Vagina (tissue), 2 donors: Measurements from ENCODE around the gene NIFK. TPM values are rescaled to one million over a fixed set of nuclear protein-coding genes. Genes with fewer than 3 reads are reported as not detected.
"Not testable (repeated sequence)": the region's sequence is repeated elsewhere in the genome, so short reads cannot be mapped to it uniquely, and the experiment has no call there.

Source experiments
- DNase-seq, 2 donors: peaks; one replicate each; pipeline ENCODE4 v3.0.0-alpha.2; 2017; ENCODE audit errors: extremely low spot score in 2 of 2
- H3K27ac ChIP-seq: fragments of 200-600 bp; sonication (generic); one replicate; pipeline ENCODE4 v1.5.1; 2019
- H3K27me3 ChIP-seq: fragments of 200-600 bp; sonication (generic); one replicate; pipeline ENCODE4 v1.5.1; 2019
- H3K36me3 ChIP-seq, 2 donors: fragments of 200-600 bp; sonication (generic); one replicate each; pipeline ENCODE4 v1.5.1; 2017 to 2019
- H3K4me1 ChIP-seq: fragments of 200-600 bp; sonication (generic); one replicate; pipeline ENCODE4 v1.5.1; 2019
- H3K4me3 ChIP-seq, 2 donors: fragments of 200-600 bp; sonication (generic); 1 replicate in 1 of 2; 2 replicates in 1 of 2; pipeline ENCODE4 v1.5.1; 2016 to 2019
- H3K9me3 ChIP-seq: fragments of 200-600 bp; sonication (generic); one replicate; pipeline ENCODE4 v1.5.1; 2019
- POLR2A ChIP-seq, 2 donors: fragments of 450-650 bp; IDR thresholded peaks; one replicate each; pipeline ENCODE4 v1.6.1; 2017; ENCODE audit warnings: antibody characterized with exemption in 2 of 2, mild to moderate bottlenecking in 2 of 2, moderate library complexity in 2 of 2
- POLR2AphosphoS5 ChIP-seq, 2 donors: sonication (generic); formaldehyde crosslinking; IDR thresholded peaks; one replicate each; pipeline ENCODE4 v1.9.0; 2017; ENCODE audit warnings: antibody characterized with exemption in 2 of 2, mild to moderate bottlenecking in 2 of 2, low read depth in 1 of 2; ENCODE audit not compliant: insufficient read depth in 1 of 2
- intact Hi-C: fragments of 100-400 bp; cut with DNase I; formaldehyde crosslinking; loops from one replicate; pipeline ENCODE4 v1.15.1; 2023
- total RNA-seq: library from RNA; depleted of rRNA; stranded (reverse); fragments of >200 nt; gene quantifications from one replicate; pipeline ENCODE4 v1.2.3, GENCODE V29; 2016
- TF ChIP-seq, protein P1 (sequence below), 3 experiments: fragments of 450-650 bp in 2 of 3; fragments of 200-600 bp in 1 of 3; sonication (generic) in 1 of 3; IDR thresholded peaks; one replicate each; pipeline ENCODE4 v1.5.1; 2017 to 2019; ENCODE audit warnings: antibody characterized with exemption in 3 of 3, mild to moderate bottlenecking in 2 of 3, moderate library complexity in 2 of 3

NIFK gene
- total RNA-seq, 1 donor from 2014 or later: 33.1 TPM

DNA sequence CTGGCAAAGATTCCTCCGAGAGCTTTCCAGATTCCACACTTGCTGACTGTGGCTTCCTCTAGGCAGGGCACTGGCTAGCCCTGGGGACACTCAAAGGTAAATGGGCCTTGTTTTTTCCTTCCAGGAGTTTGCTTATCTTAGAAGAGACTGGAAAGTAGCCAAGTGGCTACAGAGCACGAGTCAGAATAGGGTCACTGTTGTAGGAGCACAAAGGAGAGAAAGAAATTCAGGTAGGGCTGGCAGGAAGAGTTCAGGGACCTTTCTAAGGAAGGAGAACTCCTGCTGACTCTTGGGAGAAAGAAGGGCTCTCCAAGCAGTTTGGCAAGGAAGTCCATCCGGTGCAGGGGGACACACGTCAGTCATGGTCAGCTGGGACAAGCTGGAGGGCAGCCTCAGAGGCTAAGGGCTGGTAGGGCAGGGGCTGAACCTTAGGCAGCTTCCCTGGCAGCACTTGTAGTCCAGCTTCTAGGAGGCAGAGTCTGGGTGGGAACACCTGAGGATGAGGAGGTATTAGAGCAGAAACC lies 39.5 kb downstream of the NIFK start:
- Histone ChIP-seq H3K4me1 (peaks cover 14% of the 10 kb centered on the region), H3K27ac (no peak overlapping the region)
- no peak for TF ChIP-seq POLR2A (IDR thresholded peaks at IDR 0.05)
- TF ChIP-seq, protein P1, sequence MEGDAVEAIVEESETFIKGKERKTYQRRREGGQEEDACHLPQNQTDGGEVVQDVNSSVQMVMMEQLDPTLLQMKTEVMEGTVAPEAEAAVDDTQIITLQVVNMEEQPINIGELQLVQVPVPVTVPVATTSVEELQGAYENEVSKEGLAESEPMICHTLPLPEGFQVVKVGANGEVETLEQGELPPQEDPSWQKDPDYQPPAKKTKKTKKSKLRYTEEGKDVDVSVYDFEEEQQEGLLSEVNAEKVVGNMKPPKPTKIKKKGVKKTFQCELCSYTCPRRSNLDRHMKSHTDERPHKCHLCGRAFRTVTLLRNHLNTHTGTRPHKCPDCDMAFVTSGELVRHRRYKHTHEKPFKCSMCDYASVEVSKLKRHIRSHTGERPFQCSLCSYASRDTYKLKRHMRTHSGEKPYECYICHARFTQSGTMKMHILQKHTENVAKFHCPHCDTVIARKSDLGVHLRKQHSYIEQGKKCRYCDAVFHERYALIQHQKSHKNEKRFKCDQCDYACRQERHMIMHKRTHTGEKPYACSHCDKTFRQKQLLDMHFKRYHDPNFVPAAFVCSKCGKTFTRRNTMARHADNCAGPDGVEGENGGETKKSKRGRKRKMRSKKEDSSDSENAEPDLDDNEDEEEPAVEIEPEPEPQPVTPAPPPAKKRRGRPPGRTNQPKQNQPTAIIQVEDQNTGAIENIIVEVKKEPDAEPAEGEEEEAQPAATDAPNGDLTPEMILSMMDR (IDR thresholded peaks at IDR 0.05): no peak
- TF ChIP-seq POLR2AphosphoS5 (IDR thresholded peaks at IDR 0.05; ENCODE audit: insufficient read depth in 1 of 2, low read depth in 1 of 2): no peak

GRCh38 chr2:121696410-121696930 lies 40.2 kb downstream of the NIFK start:
- no peak for DNase-seq
- TF ChIP-seq POLR2AphosphoS5 (IDR thresholded peaks at IDR 0.05; ENCODE audit: insufficient read depth in 1 of 2, low read depth in 1 of 2): no peak
- TF ChIP-seq, protein P1 (IDR thresholded peaks at IDR 0.05): no peak
- intact Hi-C loops: no loop called here
- no peaks in the 10 kb centered on the region for H3K9me3 ChIP-seq
- H3K4me1 ChIP-seq: peaks cover 14% of the 10 kb centered on the region
- H3K36me3 ChIP-seq: no peaks in the 10 kb centered on the region
- H3K27ac ChIP-seq: no peak overlapping the region
- no peak overlapping the region for H3K4me3 ChIP-seq
- H3K27me3 ChIP-seq: no peaks in the 10 kb centered on the region

More for the DNA sequence above, 39.5 kb downstream of the NIFK start:
- Histone ChIP-seq H3K9me3 (no peaks in the 10 kb centered on the region), H3K4me3 (no peak overlapping the region), H3K36me3 (no peaks in the 10 kb centered on the region), H3K27me3 (no peaks in the 10 kb centered on the region)
- no peak for DNase-seq
- intact Hi-C loops: no loop called here

DNA sequence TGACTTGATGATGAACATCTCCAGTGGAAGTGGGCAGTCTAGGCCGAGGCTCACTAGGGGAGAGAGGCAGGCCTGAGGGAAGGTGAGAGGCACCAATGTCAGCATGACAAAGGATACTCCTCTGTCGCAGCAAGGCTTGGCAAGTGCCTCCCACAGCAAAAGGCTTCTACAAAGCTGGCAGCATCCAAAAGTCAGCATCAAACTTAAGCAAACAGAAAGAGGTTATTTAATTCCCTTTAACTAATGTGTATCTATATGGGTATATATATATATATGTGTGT lies 41.6 kb downstream of the NIFK start:
- Histone ChIP-seq H3K4me1 (peaks cover 14% of the 10 kb centered on the region), H3K36me3 (no peaks in the 10 kb centered on the region), H3K27me3 (no peaks in the 10 kb centered on the region), H3K9me3 (no peaks in the 10 kb centered on the region), H3K4me3 (no peak overlapping the region), H3K27ac (no peak overlapping the region)
- TF ChIP-seq POLR2A (IDR thresholded peaks at IDR 0.05) (no peak), POLR2AphosphoS5 (IDR thresholded peaks at IDR 0.05; ENCODE audit: insufficient read depth in 1 of 2, low read depth in 1 of 2) (no peak)
- TF ChIP-seq, protein P1 (IDR thresholded peaks at IDR 0.05): no peak
- no peak for DNase-seq
- intact Hi-C loops: no loop called here

- Histone ChIP-seq H3K9me3 (no peaks in the 10 kb centered on the region), H3K4me1 (peaks cover 14% of the 10 kb centered on the region), H3K27me3 (no peaks in the 10 kb centered on the region), H3K4me3 (no peak overlapping the region), H3K27ac (no peak overlapping the region), H3K36me3 (no peaks in the 10 kb centered on the region)
- no peak for DNase-seq
- intact Hi-C loops: no loop called here
- TF ChIP-seq, protein P1 (IDR thresholded peaks at IDR 0.05): no peak
- TF ChIP-seq POLR2AphosphoS5 (IDR thresholded peaks at IDR 0.05; ENCODE audit: insufficient read depth in 1 of 2, low read depth in 1 of 2): no peak
- no peak for TF ChIP-seq POLR2A (IDR thresholded peaks at IDR 0.05)
These were observed 42.1 kb downstream of the NIFK start for GRCh38 chr2:121694398-121695170.

- DNase-seq, H3K27me3 ChIP-seq, intact Hi-C loops, H3K9me3 ChIP-seq, H3K27ac ChIP-seq, H3K36me3 ChIP-seq, H3K4me3 ChIP-seq, H3K4me1 ChIP-seq: not testable (repeated sequence)
These were observed 46.1 kb downstream of the NIFK start for GRCh38 chr2:121690572-121690971.
